IPS-18c (cell line): ENCODE measurements around the gene TMCO4.
"Not testable (repeated sequence)": the region's sequence is repeated elsewhere in the genome, so short reads cannot be mapped to it uniquely, and the experiment has no call there.

ENCODE experiments used
- H3K4me3 ChIP-seq: 2 replicates; pipeline ENCODE4 v1.7.0; 2013; ENCODE audit warnings: low read depth, mild to moderate bottlenecking, low read length, moderate library complexity; ENCODE audit not compliant: insufficient read depth
- H3K9me3 ChIP-seq: one replicate; pipeline ENCODE4 v1.6.1; 2013; ENCODE audit warnings: mild to moderate bottlenecking, low read length, moderate library complexity; ENCODE audit not compliant: control insufficient read depth, insufficient read depth

TMCO4 gene

GRCh38 chr1:19792237-19793002, 7.3 kb downstream of the TMCO4 start:
- Histone ChIP-seq H3K9me3 (no peaks in the 10 kb centered on the region), H3K4me3 (no peak overlapping the region)

GRCh38 chr1:19790061-19790975, 9.4 kb downstream of the TMCO4 start:
- H3K4me3 ChIP-seq, H3K9me3 ChIP-seq: not testable (repeated sequence)

DNA sequence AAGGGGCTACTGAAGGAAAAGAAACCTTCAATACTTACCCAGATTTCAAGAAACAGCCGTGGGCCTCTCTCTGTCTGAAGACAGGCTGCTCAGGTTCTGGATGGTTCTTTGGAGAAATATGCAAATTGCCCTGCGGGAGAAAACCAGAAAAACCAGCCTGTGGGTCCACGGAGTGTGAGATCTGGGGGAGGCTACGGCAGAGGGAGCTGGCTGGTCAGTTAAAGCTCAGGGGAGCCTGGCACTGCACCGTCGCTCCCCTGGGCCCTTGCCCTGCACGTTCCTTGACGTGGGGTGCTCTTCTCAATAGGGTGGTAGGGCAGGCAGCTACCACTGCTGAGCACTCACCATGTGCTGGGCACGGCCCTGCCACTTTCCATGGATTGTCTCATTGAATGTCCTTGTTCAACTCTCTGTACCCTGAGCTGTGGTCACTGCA, 12.7 kb downstream of the TMCO4 start:
- Histone ChIP-seq H3K4me3 (no peak overlapping the region), H3K9me3 (no peaks in the 10 kb centered on the region)

DNA sequence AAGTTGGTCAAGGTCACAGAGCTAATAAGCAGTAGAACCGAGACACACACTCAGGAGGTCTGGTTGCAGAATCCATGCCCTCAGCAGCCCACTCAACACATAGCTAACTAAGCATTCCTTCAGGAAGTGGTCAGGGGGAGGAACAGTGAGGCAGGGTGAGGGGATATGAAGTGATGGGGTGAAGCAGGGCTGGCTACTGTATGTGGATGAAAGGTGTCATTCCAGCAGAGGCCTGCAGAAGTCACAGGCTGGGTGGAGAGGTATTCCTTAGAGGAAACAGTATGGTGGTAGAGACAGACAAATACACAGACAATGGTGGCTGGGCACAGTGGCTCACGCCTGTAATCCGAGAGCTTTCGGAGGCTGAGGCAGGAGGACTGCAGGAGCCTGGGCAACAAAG, 14.1 kb downstream of the TMCO4 start:
- no peaks in the 10 kb centered on the region for H3K9me3 ChIP-seq
- H3K4me3 ChIP-seq, result no peak overlapping the region

GRCh38 chr1:19780267-19780877, 19.3 kb downstream of the TMCO4 start:
- Histone ChIP-seq H3K9me3 (no peaks in the 10 kb centered on the region), H3K4me3 (no peak overlapping the region)

GRCh38 chr1:19776933-19777332, 22.8 kb downstream of the TMCO4 start:
- no peak overlapping the region for H3K4me3 ChIP-seq
- H3K9me3 ChIP-seq, result no peaks in the 10 kb centered on the region

DNA sequence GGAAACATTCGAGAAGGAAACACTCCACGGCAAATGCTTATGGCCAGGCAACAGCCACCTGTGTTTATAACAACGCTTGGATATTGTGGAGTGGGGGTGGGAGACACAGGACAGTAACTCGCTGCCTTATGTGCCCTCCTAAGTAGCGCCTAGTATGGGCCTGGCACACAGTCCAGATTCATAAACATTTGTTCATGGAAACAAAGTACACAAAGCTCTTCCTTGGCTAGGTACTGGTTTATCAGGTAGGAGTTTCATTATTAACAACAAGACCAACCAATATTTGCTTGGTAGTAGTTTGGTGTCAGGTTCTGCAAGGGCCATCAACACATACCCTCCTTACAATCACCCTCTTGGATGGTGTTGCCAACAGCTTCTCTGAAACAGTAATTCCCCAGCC, 23.4 kb downstream of the TMCO4 start:
- H3K4me3 ChIP-seq, result no peak overlapping the region
- no peaks in the 10 kb centered on the region for H3K9me3 ChIP-seq

GRCh38 chr1:19775831-19776230, 23.9 kb downstream of the TMCO4 start:
- no peaks in the 10 kb centered on the region for H3K9me3 ChIP-seq
- H3K4me3 ChIP-seq, result no peak overlapping the region

DNA sequence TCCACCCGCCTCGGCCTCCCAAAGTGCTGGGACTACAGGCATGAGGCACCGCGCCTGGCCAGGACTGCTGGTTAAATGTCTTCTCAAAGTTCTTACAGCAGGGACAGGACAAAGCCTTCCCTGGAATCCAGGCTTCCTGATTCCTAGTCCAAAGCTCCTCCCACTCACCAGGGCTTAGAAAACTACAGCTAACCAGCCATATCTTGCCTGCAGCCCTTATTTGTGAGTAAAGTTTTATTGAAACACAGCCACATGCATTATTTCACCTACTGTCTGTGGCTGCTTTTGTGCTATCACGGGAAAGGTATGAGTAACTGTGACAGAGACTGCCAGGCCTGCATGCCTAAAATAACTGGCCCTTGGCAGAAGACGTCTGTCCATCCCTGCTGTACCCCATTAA, 24.4 kb downstream of the TMCO4 start:
- H3K9me3 ChIP-seq, result no peaks in the 10 kb centered on the region
- no peak overlapping the region for H3K4me3 ChIP-seq

- no peak overlapping the region for H3K4me3 ChIP-seq
- no peaks in the 10 kb centered on the region for H3K9me3 ChIP-seq
Observed at GRCh38 chr1:19774180-19774785, 25.4 kb downstream of the TMCO4 start.

DNA sequence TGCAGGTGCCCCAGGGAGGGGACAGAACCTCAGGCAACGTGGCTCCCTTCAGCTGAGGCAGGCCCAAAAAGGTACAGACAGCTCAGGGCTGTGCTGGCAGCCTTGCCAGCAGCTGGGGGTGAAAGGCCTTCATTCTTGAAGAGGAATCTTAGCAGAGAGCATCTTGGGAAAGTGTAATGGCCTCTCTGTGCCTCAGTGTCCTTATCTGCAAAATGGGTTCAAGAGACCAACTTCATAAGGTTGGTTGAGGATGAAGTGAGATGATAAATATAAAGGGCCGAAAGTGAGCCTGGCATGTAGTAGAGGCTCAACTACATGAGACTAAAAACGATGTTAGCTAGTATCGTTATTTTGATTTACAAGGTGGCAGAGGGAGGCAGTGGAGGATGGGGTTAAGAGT, 26.2 kb downstream of the TMCO4 start:
- no peak overlapping the region for H3K4me3 ChIP-seq
- no peaks in the 10 kb centered on the region for H3K9me3 ChIP-seq

GRCh38 chr1:19772053-19772452, 27.7 kb downstream of the TMCO4 start:
- no peak overlapping the region for H3K4me3 ChIP-seq

DNA sequence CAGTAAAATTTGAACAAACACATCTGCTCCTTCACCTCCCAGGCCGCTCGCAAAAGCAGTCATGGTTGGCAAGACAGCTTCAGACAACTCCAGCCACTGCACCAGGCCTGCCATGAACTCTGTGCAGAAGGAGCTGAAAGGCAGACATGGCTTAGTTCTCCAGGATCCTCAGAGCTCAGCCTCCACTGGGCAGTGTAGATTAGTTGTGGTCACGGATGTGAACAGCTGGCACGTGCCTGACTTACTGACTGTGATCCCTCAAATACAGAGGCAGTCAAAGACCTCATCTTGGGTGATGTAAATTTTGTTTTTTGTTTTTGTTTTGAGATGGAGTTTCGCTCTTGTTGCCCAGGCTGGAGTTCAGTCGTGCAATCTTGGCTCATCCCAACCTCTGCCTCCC, 28.4 kb downstream of the TMCO4 start:
- H3K4me3 ChIP-seq, result no peak overlapping the region
- no peaks in the 10 kb centered on the region for H3K9me3 ChIP-seq

More at GRCh38 chr1:19772053-19772452, 27.7 kb downstream of the TMCO4 start:
- no peaks in the 10 kb centered on the region for H3K9me3 ChIP-seq

- H3K4me3 ChIP-seq, result no peak overlapping the region
- H3K9me3 ChIP-seq, result no peaks in the 10 kb centered on the region
Observed at GRCh38 chr1:19770436-19771190, 29.1 kb downstream of the TMCO4 start.

- Histone ChIP-seq H3K9me3 (no peaks in the 10 kb centered on the region), H3K4me3 (no peak overlapping the region)
Observed at GRCh38 chr1:19769211-19769932, 30.3 kb downstream of the TMCO4 start.
